ENCODE measurements around the gene AMBRA1.

AMBRA1 gene

DNA sequence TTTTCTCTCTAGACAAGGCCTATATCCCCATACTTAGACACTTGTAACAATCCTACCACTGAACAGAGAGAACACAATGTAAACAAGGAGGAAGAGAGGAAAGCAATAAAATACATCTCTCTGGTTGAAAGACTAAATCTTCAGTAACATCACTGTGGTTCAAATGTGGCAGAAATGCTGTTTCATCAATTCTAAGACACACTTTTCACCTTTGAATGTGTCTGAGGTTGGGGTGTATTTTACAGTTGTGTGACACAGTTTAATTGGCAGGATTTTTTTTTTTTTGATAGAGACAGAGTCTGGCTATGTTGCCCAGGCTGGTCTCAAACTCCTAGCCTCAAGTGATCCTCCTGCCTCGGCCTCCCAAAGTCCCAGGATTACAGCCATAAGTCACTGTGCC, 79.5 kb downstream of the AMBRA1 start:
- no peaks in the 10 kb centered on the region for H3K9me3 ChIP-seq

DNA sequence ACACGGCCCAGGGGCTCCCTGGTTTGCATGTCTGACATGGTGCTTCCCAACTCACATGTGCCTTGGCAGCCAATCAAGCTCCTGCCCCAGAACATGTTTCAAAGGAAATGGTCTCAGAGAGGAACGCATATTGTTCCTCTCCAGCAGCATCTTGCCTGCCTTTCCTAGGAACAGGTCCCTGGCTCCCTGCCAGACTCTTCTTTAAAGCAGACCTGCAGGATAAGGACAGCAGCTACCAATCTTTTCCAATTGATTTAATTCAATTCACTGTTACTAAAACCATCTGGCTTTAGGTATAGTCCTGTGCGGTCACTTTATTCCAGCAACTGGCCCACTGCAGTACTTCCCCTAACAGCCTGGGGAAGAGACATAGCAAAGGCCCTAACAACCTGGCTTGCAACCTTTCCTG, 79.9 kb downstream of the AMBRA1 start:
- Histone ChIP-seq H3K27ac (no peak overlapping the region), H3K4me2 (no peak overlapping the region), H3K9ac (no peak overlapping the region), H3K27me3 (no peaks in the 10 kb centered on the region), H3K9me3 (no peaks in the 10 kb centered on the region), H3K4me1 (no peaks in the 10 kb centered on the region), H3K36me3 (peaks cover 16% of the 10 kb centered on the region), H4K20me1 (peaks cover 80% of the 10 kb centered on the region), H3K4me3 (no peak overlapping the region)
- TF ChIP-seq Cebpa-rat (IDR thresholded peaks at IDR 0.05), result no peak

More for the DNA sequence above, 79.5 kb downstream of the AMBRA1 start:
- Histone ChIP-seq H3K36me3 (peaks cover 16% of the 10 kb centered on the region), H3K27ac (no peak overlapping the region), H3K27me3 (no peaks in the 10 kb centered on the region), H3K4me2 (no peak overlapping the region), H3K4me1 (no peaks in the 10 kb centered on the region), H3K9ac (no peak overlapping the region), H4K20me1 (peaks cover 84% of the 10 kb centered on the region), H3K4me3 (no peak overlapping the region)
- TF ChIP-seq Cebpa-rat (IDR thresholded peaks at IDR 0.05), result no peak

DNA sequence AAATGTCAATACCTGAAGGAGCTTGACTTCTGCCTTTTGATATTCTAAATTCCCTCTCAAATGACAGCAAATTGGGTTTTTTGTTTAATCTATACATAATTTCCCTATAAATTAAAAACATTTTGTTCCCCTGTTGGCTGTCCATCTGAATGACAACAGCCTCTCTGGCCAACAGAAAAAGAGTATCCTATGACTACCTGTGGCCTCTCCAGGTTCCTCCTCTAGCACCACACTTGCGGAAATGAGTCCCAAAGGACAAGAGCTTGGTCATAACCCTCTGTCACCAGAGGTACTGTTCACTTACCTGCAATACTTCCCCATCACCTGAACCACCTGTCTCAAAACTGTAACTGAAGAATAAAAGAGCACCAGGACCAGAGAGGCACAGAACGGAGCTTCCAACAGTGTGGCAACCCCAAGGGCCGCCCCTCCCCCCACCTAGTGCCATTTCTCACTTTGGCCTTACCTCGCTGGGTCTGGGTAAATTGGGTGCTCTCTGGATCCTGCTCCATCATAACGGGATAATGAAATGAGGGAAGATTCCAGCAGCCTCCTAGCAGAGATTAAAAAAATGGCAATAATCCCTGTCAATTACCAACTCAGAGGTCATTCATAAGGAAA, 81.5 kb downstream of the AMBRA1 start:
- no peak overlapping the region for H3K4me3 ChIP-seq
- H3K4me1 ChIP-seq, result no peaks in the 10 kb centered on the region
- peaks cover 82% of the 10 kb centered on the region for H4K20me1 ChIP-seq
- TF ChIP-seq Cebpa-rat (IDR thresholded peaks at IDR 0.05), result no peak
- H3K9ac ChIP-seq, result no peak overlapping the region
- no peak overlapping the region for H3K27ac ChIP-seq
- peaks cover 30% of the 10 kb centered on the region for H3K36me3 ChIP-seq
- H3K4me2 ChIP-seq, result no peak overlapping the region
- no peaks in the 10 kb centered on the region for H3K9me3 ChIP-seq
- no peaks in the 10 kb centered on the region for H3K27me3 ChIP-seq

DNA sequence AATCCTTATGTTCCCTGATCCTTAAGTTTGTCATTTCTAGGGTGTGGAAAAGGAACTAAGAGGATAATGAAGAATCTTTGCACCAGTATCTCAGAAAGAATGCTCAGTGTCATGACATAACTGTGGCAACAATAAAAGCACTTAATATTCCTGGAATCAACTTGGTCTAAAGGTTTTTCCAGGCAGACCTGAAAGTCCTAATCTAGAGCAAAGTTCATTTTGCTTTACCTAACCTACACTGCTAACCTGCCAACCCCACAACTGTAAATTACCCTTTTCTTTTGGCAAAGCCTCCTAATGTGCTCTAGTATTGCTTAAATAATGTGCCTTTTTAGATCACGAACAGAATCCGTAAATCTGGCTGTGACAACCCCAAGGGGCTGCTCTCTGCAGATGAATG, 82.5 kb downstream of the AMBRA1 start:
- Histone ChIP-seq H3K27ac (no peak overlapping the region), H4K20me1 (peaks cover 82% of the 10 kb centered on the region), H3K36me3 (peaks cover 39% of the 10 kb centered on the region), H3K9ac (no peak overlapping the region), H3K27me3 (no peaks in the 10 kb centered on the region), H3K9me3 (no peaks in the 10 kb centered on the region), H3K4me1 (no peaks in the 10 kb centered on the region), H3K4me3 (no peak overlapping the region), H3K4me2 (no peak overlapping the region)
- TF ChIP-seq Cebpa-rat (IDR thresholded peaks at IDR 0.05), result no peak

DNA sequence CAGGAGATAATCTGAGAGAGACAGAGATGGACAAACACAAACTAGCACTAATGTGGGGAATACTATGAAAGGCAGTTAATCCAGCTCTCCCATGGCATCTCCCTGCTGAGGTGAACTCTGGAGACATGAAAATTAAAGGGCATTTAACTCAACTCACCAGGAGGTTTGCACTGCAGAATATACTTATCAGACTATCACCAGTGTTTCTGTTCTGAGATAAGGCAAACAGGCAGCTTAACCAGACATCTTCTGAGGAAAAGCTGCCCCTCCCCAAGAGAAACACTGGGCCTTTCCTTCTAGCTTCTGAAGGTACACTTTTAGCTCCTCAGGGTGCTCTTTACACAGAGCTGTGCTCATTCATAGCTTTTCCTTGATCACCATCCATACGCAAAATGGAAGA, 85.5 kb downstream of the AMBRA1 start:
- H3K27me3 ChIP-seq, result no peaks in the 10 kb centered on the region
- H3K4me3 ChIP-seq, result no peak overlapping the region
- H4K20me1 ChIP-seq, result peaks cover 61% of the 10 kb centered on the region
- no peaks in the 10 kb centered on the region for H3K9me3 ChIP-seq
- H3K9ac ChIP-seq, result no peak overlapping the region
- no peak overlapping the region for H3K4me2 ChIP-seq
- H3K27ac ChIP-seq, result no peak overlapping the region
- no peak for TF ChIP-seq Cebpa-rat (IDR thresholded peaks at IDR 0.05)
- H3K36me3 ChIP-seq, result peaks cover 66% of the 10 kb centered on the region
- H3K4me1 ChIP-seq, result no peaks in the 10 kb centered on the region

DNA sequence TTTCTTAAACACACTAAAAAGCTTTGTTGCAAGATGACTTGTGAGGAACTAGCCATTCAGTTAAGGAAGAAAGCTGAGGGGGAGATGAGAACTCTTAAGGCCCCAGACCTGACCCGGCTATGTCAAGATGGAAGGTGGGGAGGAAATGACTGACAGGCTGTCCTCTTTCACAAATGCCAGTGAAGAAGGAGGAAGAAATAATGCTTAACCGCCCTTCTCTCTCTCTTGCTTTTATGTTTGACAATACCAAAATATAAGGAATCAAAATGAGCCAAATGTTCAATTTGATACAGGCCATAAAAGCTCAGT, 87.4 kb downstream of the AMBRA1 start:
- no peak overlapping the region for H3K4me2 ChIP-seq
- H3K9me3 ChIP-seq, result no peaks in the 10 kb centered on the region
- H3K27ac ChIP-seq, result no peak overlapping the region
- no peak overlapping the region for H3K9ac ChIP-seq
- TF ChIP-seq Cebpa-rat (IDR thresholded peaks at IDR 0.05), result no peak
- no peak overlapping the region for H3K4me3 ChIP-seq
- H3K4me1 ChIP-seq, result no peaks in the 10 kb centered on the region
- peaks cover 42% of the 10 kb centered on the region for H4K20me1 ChIP-seq
- no peaks in the 10 kb centered on the region for H3K27me3 ChIP-seq
- peaks cover 60% of the 10 kb centered on the region for H3K36me3 ChIP-seq

DNA sequence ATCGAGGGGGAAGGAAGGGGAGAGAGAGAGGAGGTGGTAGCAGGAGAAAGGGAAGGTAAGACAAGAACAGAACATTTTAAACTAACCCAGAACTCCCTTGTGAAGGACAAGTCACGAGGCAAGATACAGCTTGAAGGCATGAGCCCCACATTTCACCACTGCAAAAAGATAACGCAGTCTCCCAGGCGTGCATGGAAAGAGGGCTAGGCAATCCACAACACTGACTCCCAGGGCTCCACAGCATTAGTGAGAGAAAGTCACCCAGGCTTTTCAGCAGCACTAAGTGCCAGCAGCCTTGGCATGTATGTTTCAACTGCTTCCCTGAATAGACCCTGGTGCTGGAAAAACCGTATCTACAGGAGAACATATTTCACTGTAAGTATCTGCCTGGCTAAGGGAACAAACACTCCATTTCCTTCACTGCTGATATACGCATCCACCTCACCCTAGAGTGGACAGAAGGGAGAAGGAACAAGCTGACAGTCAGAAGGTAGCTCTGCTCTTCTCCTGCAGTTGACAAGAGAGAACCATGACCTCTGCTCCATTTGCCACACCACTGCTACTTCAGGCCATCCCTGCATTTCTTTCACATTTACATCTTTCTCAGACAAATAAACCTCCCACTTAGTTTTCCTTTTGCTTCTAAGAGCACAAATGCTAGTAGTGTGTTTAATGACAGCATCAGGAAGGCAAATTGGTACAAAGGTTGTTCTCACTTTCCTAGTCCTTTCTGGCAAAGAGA, 87.9 kb downstream of the AMBRA1 start:
- H3K27ac ChIP-seq, result no peak overlapping the region

DNA sequence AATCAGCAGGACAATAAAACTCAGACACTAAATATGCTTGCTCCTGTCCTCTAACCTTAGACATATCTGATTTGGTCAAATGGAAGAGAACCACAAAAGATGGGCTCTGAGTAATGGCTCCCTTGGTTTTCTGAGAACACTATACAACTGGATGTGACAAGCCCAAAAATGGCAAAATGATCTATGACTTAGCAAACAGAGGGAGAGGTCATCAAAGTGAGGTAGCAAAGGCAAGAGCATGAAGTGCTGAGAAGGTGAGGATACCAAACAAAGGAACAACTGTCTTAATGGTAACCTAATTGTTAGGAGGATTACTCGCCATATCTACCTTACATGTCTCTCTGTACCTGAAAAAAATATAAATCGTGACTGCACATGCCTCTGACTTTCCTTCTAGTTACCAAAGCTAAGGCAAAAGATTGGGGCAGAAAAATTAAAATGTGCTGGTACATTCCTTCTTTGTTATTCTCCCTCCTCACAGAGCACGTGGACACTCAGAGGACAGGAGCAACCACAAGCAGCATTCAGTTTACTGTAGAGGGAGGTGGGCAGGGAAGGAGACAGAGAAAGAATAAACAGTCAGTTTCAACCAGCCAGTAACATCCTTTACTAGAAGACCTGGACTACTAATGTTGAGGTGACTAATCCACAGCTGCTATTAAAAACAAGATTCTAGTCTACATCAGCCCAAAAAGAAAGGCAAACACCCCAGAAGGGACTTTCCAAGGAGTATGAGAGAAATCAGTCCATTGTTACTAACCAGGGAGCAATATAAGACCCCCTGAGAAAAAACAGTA, 88.8 kb downstream of the AMBRA1 start:
- no peak for TF ChIP-seq Cebpa-rat (IDR thresholded peaks at IDR 0.05)
- Histone ChIP-seq H3K9me3 (no peaks in the 10 kb centered on the region), H3K4me1 (no peaks in the 10 kb centered on the region), H3K4me3 (no peak overlapping the region), H3K27me3 (no peaks in the 10 kb centered on the region), H4K20me1 (peaks cover 41% of the 10 kb centered on the region), H3K36me3 (peaks cover 71% of the 10 kb centered on the region), H3K27ac (no peak overlapping the region), H3K9ac (no peak overlapping the region), H3K4me2 (no peak overlapping the region)

More for the DNA sequence above, 87.9 kb downstream of the AMBRA1 start:
- Histone ChIP-seq H3K9me3 (no peaks in the 10 kb centered on the region), H3K27me3 (no peaks in the 10 kb centered on the region), H3K4me1 (no peaks in the 10 kb centered on the region), H3K4me3 (no peak overlapping the region), H4K20me1 (peaks cover 41% of the 10 kb centered on the region), H3K4me2 (no peak overlapping the region), H3K36me3 (peaks cover 64% of the 10 kb centered on the region), H3K9ac (no peak overlapping the region)
- no peak for TF ChIP-seq Cebpa-rat (IDR thresholded peaks at IDR 0.05)

DNA sequence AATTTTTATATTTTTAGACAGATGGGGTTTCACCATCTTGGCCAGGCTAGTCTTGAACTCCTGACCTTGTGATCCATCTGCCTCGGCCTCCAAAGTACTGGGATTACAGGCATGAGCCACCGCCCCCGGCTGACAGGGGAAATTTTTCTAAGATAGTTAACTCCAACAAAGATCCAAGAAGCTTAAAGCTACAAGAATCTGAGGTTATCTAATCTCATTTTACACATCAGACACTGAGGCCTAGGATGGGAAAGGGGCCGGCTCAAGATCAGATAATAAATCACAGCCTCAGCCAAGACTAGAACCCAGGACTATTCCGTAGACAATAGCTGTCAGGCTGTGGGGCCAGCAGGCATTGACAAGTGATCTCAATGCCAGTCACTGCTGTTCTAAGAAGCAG, 94.0 kb downstream of the AMBRA1 start:
- Histone ChIP-seq H3K27me3 (no peaks in the 10 kb centered on the region), H3K27ac (no peak overlapping the region), H3K9me3 (no peaks in the 10 kb centered on the region), H3K36me3 (peaks cover 68% of the 10 kb centered on the region), H3K4me1 (no peaks in the 10 kb centered on the region), H3K9ac (no peak overlapping the region), H4K20me1 (peaks cover 69% of the 10 kb centered on the region), H3K4me2 (no peak overlapping the region), H3K4me3 (no peak overlapping the region)
- no peak for TF ChIP-seq Cebpa-rat (IDR thresholded peaks at IDR 0.05)

DNA sequence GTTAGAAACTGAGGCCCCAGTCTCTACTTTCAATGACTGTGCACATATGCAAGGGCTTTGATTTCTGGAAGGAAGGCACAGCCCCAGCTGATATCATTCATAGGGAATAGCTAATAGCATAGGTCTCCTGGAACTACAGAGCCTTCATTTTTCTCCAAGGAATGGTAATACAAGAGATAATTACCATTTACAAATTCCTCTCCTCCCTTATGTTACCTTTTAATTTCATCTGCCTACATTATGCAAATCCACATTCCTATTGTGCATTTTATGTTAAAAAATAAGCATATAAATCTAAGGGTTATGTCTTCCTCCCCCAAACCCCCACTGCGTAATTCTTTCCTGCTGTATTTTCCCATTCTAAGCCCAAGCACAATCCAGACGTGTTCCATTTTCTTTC, 94.9 kb downstream of the AMBRA1 start:
- Histone ChIP-seq H3K4me1 (no peaks in the 10 kb centered on the region), H3K27ac (no peak overlapping the region), H4K20me1 (peaks cover 65% of the 10 kb centered on the region), H3K4me2 (no peak overlapping the region), H3K4me3 (no peak overlapping the region), H3K9ac (no peak overlapping the region), H3K27me3 (no peaks in the 10 kb centered on the region), H3K36me3 (peaks cover 68% of the 10 kb centered on the region), H3K9me3 (no peaks in the 10 kb centered on the region)
- no peak for TF ChIP-seq Cebpa-rat (IDR thresholded peaks at IDR 0.05)
